ENCODE data around the gene GAB1.
"Not testable (repeated sequence)": the region's sequence is repeated elsewhere in the genome, so short reads cannot be mapped to it uniquely, and the experiment has no call there.

The GAB1 gene

DNA sequence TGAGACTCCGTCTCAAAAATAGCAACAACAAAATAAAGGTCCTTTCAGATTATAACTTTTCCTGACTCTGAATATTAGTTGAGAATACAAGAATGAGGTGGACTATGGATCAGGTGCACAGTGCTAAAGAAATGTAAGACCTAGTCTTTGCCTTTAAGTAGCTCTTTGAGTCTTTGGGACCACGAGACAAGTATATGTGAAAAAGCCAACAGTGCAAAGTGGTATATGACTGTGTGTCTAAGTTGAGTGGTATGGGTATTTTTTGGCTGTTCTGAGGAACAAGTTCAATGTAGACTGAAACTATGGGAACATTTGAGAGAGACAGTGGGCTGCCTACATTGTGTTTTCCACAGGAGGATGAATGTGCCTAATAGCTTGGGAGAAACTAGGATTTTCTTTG lies 2.8 kb downstream of the GAB1 start:
- no peak for DNase-seq

DNA sequence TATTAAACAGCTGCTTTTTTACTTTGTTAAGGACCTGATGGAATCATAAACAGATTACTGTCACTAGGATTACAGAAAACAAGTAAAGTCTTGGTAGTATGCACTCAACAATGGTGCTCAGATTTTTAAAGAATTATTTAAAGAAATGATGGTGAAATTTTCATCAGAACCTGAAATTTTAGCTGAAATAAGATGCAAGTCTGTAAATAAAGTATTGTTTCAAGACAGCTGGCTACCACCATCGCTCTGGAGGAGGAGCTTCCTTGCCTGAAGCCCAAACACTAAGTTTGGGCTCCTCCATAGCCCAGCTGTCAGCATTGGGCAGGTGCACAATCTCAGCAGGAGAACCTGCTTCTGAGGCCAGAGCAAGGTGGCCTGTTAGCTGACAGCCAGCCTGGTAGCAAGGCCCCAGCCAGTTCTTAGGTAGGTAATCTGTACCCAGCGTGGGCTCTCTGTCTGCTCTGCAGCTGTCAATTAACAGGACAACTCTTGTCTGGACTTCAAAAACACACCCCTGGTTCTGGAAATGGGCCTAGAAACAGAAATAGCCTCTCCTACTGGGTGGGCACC lies 4.6 kb downstream of the GAB1 start:
- no peak for DNase-seq

DNA sequence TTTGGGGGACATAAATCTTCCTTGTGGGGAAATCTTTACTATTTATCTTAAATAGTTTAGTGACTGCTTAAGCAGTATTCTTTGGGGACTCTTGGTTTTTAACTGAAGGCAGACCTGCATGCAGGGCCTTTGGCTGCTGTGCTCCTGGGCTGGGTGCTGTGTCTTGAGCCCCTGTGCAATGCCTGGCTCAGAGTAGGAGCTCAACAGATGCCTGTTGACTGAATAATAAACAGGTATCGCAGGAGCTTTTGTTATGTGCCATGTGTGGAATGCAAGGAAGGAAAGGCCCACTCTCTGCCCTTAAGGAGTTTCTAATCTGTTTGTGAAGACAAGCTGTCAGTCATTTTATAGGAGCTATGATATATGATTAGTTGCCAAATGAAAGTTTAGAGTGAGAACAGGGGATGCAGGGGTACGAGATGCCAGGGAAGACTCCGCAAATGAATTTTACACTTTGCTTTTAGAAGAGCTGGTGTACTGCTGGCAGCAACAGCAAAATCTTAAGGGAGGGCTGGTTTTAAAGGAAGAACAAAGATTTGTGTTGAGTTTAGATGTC lies 6.7 kb downstream of the GAB1 start:
- DNase-seq, result no peak

DNA sequence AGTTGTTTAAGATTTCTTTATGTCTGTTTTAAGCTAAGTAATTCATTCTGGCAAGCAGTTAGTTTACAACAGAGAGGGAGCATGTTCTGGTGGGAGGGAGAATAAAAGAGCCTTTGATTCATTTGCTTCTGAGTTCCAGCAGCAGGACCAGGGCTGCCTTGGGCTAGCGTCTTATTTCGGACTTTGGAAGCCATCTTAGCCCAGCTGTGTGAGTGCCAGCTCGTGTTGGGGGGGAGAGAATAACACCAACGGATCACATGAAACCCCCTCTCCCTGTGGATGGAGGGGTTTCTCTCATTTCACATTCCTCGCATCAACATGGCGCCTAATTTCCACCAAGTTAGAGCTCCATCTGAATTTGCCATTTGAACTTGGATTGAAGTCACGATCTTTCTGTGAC lies 7.4 kb downstream of the GAB1 start:
- DNase-seq, result no peak

GRCh38 chr4:143344774-143345173 lies 8.1 kb downstream of the GAB1 start:
- DNase-seq, result no peak

DNA sequence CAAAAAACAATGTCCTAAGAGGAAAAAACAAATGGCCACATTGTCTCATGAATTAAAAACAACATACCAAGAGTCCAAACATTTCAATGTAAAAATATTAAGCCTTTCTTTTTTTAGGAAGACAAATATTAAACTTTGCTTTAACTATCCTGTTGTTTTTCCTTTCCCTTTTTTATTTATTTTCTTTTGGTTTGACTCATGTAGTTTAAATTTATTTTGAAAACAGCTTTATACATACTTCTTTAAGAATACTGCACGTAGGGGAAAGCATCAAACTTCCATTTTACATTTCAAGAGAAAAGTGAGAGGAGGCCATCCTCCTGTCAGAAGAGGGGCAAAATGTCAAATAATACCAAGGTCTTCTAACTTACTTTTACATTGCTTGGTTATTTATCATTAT lies 8.7 kb downstream of the GAB1 start:
- no peak for DNase-seq

- no peak for DNase-seq
These were observed 9.5 kb downstream of the GAB1 start for GRCh38 chr4:143346206-143346605.

DNA sequence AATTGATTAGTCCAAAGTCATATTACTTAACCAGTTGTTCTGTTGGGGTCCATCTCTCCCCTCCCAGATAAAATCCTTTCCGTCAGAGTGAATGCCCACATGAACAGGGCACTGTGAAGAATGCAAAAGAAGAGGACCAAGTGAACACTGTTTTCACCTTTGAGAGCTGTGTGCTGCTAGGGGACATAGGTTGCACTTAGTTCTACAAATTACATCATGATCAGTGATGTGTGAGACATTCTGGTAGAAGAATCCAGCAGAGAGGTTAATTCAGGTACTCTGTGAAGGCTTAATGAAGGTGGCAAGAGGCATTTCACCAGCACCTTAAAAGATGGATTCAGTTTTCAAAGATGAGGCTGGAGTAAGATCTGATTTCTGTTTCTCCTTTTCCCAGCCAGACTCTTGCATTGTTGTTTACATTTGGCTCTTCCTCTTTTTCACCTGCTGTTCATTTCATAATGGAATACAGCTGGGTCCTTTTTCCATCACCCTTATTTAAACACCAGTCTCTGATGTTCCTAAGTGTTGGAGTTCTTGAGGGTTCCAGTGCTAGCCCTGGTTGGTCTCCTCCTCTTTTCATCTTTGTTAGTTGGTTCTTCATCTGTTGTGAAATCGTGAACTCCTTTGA lies 10.9 kb downstream of the GAB1 start:
- DNase-seq, result no peak

DNA sequence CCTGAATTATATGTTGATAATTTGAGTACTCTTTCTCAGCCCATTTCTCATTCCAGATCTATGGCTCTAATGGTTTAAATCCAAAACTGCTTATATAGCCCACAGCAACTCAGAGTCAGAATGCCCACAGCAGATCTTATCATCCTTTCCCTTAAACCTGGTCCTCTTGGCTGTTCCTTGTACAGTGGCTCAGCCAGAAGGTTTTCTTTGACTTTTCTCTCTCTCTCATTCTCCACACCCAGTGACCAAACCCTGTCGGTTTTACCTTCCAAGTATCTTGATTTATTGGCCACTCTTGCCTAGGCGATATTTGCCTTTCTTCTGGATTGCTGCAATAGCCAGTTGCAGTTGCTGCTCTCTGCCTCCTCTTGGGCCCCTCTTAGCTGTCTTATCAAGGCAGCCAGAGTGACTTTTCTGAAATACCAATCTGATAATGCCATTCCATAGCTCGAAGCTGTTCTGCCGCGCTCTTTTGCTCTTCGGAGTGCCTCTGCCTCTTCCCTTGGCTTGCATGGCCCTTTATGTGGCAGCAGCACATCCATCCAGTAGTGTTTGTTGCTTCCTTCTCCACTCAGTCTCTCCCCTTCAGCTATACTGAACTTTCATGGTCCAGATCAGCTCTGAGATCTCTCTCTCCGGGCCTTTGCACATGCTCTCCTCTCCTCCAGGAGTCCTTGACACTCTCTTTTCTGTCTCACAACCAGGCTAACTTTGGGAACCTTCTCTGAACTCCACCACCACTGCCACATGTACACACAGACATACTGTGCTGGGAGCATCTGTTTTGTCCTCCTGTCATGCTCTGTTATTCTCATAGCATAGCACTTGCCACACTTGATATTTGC lies 11.8 kb downstream of the GAB1 start:
- DNase-seq, result no peak

DNA sequence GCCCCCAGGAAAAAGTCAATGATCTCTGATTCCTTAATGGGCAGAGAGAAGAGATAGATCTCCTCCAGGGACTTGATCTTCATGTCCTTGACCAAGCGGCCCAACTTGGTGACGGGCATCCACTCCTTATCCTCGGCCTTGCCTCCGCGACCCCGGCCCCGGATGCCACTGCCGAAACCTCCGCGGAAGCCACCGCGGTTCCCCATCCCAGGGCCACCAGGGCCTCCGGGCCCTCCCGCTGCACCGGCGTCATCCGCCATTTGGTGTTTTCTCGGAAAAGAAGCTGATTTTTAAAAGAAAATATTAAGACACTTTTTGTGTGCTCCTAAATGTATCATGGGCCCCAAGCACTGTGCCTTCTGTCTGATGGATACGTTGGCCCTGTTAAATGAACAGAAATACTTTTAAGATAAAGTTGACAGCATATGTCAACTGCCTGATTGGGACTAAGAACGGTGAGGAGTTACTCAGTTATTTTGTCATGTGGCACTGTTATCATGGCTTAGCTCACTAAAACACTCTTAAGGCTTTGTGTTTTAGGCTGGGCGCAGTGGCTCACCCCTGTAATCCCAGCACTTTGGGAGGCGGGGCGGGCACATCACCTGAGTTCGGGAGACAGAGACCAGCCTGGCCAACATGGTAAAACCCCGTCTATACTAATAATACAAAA lies 13.3 kb downstream of the GAB1 start:
- DNase-seq, result not testable (repeated sequence)

DNA sequence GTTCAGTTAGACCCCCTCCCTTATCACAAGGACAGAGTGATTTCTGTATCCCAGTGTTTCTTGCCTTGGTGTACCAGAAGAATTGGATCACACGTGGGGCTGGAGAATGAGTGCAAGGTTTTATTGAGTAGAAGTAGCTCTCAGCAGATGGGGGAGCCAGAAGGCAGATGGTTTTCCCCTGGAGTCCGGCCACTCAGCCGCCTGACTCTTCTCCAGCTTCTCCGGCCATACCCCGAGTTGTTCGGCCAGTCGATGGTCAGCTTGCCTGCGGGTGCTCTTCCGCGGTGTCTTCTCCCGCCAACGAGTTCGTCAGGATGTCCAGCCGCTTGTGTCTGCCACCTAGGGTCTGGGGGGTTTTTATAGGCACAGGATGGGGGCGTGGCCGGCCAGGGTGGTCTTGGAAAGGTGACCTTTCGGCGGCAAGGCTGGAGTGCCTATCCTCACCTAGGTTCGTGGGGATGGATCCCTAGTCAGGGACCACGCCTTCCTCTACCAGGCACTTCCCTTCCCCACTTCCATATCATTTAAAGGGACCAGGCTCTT lies 14.5 kb downstream of the GAB1 start:
- DNase-seq, result no peak

GRCh38 chr4:143351774-143352451 lies 15.2 kb downstream of the GAB1 start:
- DNase-seq, result no peak

DNA sequence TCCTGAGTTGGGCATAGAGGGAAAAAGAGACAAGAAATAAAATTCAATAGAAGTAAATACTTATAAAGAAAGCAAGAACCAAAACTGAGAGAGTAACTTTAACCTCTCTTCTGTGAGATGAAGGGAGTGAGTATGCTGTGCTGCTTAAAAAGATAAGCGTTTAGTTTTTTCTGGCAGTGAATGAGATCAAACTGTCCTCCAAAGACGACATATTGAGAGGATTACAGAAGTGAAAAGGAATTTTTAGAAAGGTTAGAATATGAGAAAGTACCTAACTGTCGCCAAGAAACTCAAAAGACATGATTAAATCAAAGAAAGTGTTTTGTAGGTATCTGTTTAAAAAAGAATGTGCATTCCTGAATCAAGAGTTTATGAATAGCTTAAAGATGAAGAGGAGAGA lies 16.0 kb downstream of the GAB1 start:
- DNase-seq, result no peak

- DNase-seq, result no peak
These were observed 17.1 kb downstream of the GAB1 start for GRCh38 chr4:143353797-143354196.

- DNase-seq, result no peak
These were observed 18.3 kb downstream of the GAB1 start for GRCh38 chr4:143354990-143355389.

DNA sequence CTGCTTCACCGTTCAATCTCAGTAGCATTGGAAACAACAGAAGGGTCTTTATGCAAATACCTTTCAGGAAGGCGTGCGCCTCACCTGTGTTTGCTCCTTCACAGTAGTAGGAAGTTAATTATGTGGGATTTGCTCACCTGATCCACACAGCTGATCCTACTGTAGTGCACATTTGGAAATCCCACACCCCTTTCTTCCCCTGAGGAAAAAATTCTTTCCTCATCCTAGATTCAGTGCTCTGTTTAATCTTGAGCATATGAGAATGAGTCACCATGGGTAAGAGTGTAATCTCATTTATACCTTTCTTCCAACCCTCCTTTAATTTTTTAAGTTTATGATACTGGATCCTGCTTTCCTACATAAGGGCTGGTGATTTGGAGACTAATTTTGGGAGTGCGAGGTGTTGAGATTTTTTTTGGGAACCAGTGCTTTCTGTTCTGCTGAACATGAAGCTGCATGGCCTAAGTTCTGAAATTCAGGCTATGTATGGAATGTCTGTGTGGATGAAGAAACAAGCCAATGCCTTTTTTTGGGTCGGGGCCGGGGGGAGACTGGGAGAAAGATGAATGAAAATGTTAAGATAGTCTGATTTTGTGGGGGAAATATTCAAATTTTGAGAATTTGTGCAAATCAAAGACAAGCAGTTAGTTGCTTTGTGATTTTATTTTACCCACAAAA lies 19.0 kb downstream of the GAB1 start:
- DNase-seq, result no peak

DNA sequence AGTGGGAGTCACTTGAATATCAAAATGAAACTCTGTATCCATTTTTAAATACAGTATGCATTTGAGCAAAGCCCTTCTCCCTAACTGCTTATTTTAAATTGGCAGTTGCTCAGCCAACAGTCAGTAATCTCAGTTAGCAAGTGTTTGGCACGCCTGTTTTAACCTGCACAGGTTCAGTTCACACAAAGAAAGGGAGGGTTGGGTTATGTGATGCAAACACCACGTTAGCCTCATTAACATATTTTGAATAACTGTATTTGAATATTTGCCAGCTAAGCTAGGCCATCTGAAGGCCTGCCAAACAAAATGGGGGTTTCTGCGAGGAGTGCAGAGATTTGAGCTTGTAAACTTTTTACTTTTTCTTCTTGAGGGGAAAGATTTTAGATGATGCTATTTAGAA lies 19.8 kb downstream of the GAB1 start:
- no peak for DNase-seq

- no peak for DNase-seq
These were observed 20.6 kb downstream of the GAB1 start for GRCh38 chr4:143357161-143357845.

DNA sequence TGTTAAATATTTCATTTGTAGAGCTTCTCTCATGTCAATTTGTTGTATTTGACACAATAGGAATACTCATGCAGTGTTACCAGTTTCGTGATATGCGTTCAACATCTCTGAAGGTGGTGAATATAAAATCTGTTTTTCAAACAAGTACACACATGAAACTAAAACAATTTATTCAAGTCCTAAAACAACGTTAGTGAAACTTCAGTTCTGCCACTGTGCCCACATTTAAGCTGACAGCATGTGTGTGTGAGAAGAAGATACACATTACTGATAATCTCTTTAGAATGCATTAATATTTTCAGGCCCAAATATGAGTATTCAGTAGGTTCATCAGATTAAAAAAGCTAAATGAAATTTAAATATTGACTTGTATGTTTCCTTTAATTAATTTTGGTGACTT lies 21.7 kb downstream of the GAB1 start:
- no peak for DNase-seq

- DNase-seq, result no peak
These were observed 22.4 kb downstream of the GAB1 start for GRCh38 chr4:143358923-143359643.
